ENCODE results near the gene MACO1. TPM values are rescaled to one million over a fixed set of nuclear protein-coding genes. Genes with fewer than 3 reads are reported as not detected.

MACO1 gene
- total and polyA plus RNA-seq, 9 of the 15 experiments (the other 6 are each of a cell fraction or from before 2014, with no cell fraction given): 4.6 to 28.4 (median 21.7) TPM

- no peak for TF ChIP-seq ATF6 (CRISPR knock-in tag; IDR thresholded peaks at IDR 0.05)
- no peak for TF ChIP-seq ZNF311 (CRISPR knock-in tag; IDR thresholded peaks at IDR 0.05)
- no peak for TF ChIP-seq POLR2A (conservative IDR thresholded peaks at IDR 0.05)
- no peak for TF ChIP-seq MAFK (IDR thresholded peaks at IDR 0.05; ENCODE audit: low read length)
- no peak for TF ChIP-seq PBX2 (CRISPR knock-in tag; IDR thresholded peaks at IDR 0.05; ENCODE audit: low read depth)
- TF ChIP-seq PBX2 (tag; conservative IDR thresholded peaks at IDR 0.05; ENCODE audit: low read depth): no peak
- no peak for TF ChIP-seq HCFC1 (IDR thresholded peaks at IDR 0.05; ENCODE audit: low read depth, low read length)
- no peak for TF ChIP-seq KLF16 (IDR thresholded peaks at IDR 0.05)
- no peak for TF ChIP-seq BRD9 (IDR thresholded peaks at IDR 0.05; ENCODE audit: low read depth, partially characterized antibody)
- no peak for TF ChIP-seq ETV1 (tag; conservative IDR thresholded peaks at IDR 0.05; ENCODE audit: low read depth)
- TF ChIP-seq BCL6 (CRISPR knock-in tag; IDR thresholded peaks at IDR 0.05): no peak
- no peak for TF ChIP-seq BRD4 (IDR thresholded peaks at IDR 0.05)
- TF ChIP-seq ZNF41 (CRISPR knock-in tag; conservative IDR thresholded peaks at IDR 0.05): no peak
- no peak for TF ChIP-seq E4F1 (CRISPR knock-in tag; IDR thresholded peaks at IDR 0.05; ENCODE audit: borderline replicate concordance)
- no peak for TF ChIP-seq TRIM28 (IDR thresholded peaks at IDR 0.05)
- no peak for TF ChIP-seq FOXO4 (CRISPR knock-in tag; IDR thresholded peaks at IDR 0.05)
- no peak for TF ChIP-seq FUS (optimal IDR thresholded peaks at IDR 0.05; ENCODE audit: low read depth, low read length)
- TF ChIP-seq ZBTB2 (IDR thresholded peaks at IDR 0.05): no peak
These were observed 112.9 kb downstream of the MACO1 start, which contains the start of gene LDLRAP1 (continued) for GRCh38 chr1:25543425-25544242.

Data from K562 (cell line).